Brain microvascular endothelial cell (primary cell): Measurements from ENCODE around the gene DAGLB.

ENCODE experiments used
- DNase-seq: peaks from one replicate; pipeline ENCODE4 v3.0.0-alpha.2; 2020
- H3K27ac ChIP-seq: fragments of 250-450 bp; sonication (Bioruptor Pico); 2 replicates; pipeline ENCODE4 v1.5.1; 2020; ENCODE audit warnings: mild to moderate bottlenecking, moderate library complexity
- H3K27me3 ChIP-seq: fragments of 250-450 bp; sonication (Bioruptor Pico); replicated peaks from 2 replicates; pipeline ENCODE4 v1.5.1; 2020; ENCODE audit warnings: mild to moderate bottlenecking
- H3K36me3 ChIP-seq: fragments of 250-450 bp; sonication (Bioruptor Pico); replicated peaks from 2 replicates; pipeline ENCODE4 v1.5.1; 2020; ENCODE audit warnings: mild to moderate bottlenecking
- H3K4me3 ChIP-seq: 2 replicates; pipeline ENCODE4 v1.5.1; 2011; ENCODE audit warnings: low read depth, mild to moderate bottlenecking, control low read depth, low read length, moderate library complexity
- in situ Hi-C: cut with HindIII; loops from 2 replicates; pipeline ENCODE4 v1.10.0; 2017; ENCODE audit warnings: low sequenced_read_pairs, low pct_ligation_motif_present
- TF ChIP-seq, protein P1 (sequence below): IDR thresholded peaks from 2 replicates; pipeline ENCODE4 v1.5.1; 2011; ENCODE audit warnings: low read depth, mild to moderate bottlenecking, moderate library complexity, low read length, control low read depth, inconsistent platforms; ENCODE audit errors: missing control alignments

Gene DAGLB

DNA sequence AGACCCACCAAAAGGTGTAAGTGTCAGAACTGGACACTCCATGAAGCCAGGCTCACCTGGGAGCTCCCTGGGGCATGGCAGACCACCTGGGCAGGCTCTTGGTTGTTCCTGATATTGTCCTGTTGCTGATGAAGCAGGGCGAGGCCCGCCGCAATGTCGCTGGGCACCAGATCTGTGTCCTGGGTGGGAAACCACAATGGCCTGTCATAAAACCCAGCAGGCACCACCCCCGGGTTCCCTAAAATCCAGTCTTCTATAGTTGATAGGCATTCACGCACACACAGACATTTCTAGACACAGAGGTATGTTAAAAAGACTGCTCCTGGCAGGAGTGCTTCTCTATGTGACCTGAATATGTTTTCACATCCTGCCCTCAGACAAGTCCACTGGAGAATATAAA is 15.0 kb downstream of the DAGLB start:
- no peak for DNase-seq
- TF ChIP-seq, protein P1, sequence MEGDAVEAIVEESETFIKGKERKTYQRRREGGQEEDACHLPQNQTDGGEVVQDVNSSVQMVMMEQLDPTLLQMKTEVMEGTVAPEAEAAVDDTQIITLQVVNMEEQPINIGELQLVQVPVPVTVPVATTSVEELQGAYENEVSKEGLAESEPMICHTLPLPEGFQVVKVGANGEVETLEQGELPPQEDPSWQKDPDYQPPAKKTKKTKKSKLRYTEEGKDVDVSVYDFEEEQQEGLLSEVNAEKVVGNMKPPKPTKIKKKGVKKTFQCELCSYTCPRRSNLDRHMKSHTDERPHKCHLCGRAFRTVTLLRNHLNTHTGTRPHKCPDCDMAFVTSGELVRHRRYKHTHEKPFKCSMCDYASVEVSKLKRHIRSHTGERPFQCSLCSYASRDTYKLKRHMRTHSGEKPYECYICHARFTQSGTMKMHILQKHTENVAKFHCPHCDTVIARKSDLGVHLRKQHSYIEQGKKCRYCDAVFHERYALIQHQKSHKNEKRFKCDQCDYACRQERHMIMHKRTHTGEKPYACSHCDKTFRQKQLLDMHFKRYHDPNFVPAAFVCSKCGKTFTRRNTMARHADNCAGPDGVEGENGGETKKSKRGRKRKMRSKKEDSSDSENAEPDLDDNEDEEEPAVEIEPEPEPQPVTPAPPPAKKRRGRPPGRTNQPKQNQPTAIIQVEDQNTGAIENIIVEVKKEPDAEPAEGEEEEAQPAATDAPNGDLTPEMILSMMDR = no peak
- Histone ChIP-seq H3K27ac (no peak overlapping the region), H3K4me3 (no peak overlapping the region), H3K27me3 (no peaks in the 10 kb centered on the region), H3K36me3 (peaks cover 35% of the 10 kb centered on the region)
- in situ Hi-C loops = no loop called here

DNA sequence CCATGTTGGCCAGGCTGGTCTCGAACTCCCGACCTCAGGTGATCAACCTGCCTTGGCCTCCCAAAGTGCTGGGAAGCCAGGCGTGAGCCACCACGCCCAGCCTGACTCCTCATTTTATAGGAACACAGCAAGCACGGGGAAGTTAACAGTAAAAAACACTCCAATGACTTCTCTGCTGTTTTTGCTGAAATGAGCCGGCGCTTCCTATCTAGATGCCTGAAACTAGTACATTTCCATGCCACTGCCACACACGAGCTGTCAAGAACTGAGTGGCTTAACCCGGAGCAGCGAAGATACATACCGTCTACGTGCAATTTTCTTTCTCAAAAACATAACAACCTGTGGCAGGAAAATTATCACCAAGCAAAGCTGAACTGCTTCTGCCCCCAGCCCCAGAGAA is 16.8 kb downstream of the DAGLB start:
- Histone ChIP-seq H3K27ac (no peak overlapping the region), H3K27me3 (no peaks in the 10 kb centered on the region), H3K36me3 (peaks cover 48% of the 10 kb centered on the region), H3K4me3 (no peak overlapping the region)
- TF ChIP-seq, protein P1 = no peak
- in situ Hi-C loops = no loop called here
- DNase-seq = no peak

DNA sequence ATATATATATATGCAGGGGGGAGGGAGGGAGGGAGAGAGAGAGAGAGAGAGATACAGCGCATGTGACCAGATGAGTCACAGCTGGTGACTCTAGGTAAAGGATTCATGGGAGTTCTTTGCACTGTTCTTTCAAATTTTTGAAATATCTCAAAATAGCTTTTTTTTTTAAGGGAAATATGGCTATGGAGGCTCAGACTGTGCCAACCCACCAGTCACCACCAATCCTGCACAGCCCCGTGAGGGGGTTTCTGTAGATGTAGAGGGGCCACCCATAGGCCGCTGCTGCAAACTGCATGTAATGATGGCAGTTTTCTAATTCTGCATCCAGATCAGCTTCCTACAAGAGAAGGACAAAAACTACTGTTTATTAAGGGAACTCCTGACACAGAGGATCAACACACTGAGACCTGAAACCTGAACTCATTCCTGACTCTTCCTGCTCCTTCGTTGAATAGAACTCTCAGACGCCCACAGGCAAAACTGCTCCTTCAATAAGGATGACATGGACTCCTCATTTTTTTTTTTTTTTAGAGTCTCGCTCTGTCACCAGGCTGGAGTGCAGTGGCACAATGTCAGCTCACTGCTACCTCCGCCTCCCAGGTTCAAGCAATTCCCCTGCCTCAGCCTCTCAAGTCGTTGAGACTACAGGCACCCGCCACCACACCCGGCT is 17.3 kb downstream of the DAGLB start:
- in situ Hi-C loops = no loop called here
- Histone ChIP-seq H3K27ac (peak overlapping the region; percentile 38), H3K36me3 (peaks cover 50% of the 10 kb centered on the region), H3K27me3 (no peaks in the 10 kb centered on the region), H3K4me3 (no peak overlapping the region)
- TF ChIP-seq, protein P1 = peak; percentile 54
- peak; percentile 47 for DNase-seq

DNA sequence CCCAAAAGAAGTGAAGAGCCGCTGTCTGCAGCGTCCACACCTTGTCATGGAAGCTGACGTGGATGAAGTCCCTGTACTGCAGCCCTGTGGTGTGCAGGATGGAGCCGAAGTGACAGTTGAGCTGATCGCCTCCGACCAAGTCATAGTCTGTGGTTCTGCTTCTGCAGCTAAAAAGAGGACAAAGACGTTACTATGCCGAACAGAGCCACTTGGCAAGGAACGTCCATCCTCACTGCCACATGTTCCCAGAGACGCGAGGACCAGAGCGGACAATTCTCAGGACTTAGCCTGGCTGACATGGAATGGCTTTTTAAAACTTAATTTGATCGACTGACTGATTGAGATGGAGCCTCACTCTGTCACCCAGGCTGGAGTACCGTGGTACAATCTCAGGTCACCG is 21.8 kb downstream of the DAGLB start:
- H3K27ac ChIP-seq = no peak overlapping the region
- in situ Hi-C loops = no loop called here
- no peaks in the 10 kb centered on the region for H3K27me3 ChIP-seq
- H3K36me3 ChIP-seq = peaks cover 68% of the 10 kb centered on the region
- TF ChIP-seq, protein P1 = no peak
- DNase-seq = no peak
- no peak overlapping the region for H3K4me3 ChIP-seq

DNA sequence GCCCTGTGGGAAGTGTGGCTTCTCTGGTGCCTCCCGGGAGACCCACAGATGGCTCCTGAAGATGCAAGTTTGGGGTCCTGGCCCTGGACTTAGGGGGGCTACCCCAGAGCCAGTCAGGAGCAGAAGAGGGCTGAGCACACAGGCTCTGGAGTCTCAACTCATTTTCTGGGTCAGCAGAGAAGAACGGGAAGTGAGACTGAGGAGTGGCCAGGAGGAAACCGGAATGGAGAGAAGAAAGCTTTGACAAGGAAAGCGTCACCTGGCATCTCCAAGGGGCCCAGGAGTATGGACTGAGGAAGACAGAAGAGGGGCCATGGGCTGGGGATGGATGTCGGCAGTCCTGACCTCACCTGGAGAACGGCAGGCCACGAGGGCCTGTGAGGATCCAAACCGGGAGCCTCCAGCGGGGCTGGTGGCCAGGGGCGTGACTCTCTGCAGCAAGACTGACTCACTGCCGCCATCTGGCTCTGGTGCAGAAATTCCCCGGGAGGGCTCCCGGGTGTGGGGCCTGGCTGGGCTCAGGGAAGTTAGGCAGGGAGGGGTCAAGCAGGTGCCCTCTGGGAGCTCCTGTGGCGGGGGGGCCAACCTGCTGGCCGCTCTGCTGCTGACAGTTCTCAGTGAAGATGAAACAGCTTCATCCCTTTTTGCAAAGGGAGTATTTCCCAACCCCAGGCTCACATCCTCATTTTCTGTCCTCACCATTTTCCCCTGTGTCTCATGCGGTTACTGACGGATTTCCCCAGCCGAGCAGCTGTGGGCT is 23.6 kb downstream of the DAGLB start:
- TF ChIP-seq, protein P1 = peak; percentile 29
- Histone ChIP-seq H3K4me3 (no peak overlapping the region), H3K27ac (no peak overlapping the region), H3K36me3 (peaks cover 67% of the 10 kb centered on the region), H3K27me3 (no peaks in the 10 kb centered on the region)
- DNase-seq = no peak
- in situ Hi-C loops = no loop called here
